Activated CD4-positive, alpha-beta T cell treated with anti-CD3 and anti-CD28 coated beads, Interleukin-2, amount 50 U/mL, for 16 hours (primary cell): ENCODE results near the gene UBE2O.
A peak's percentile ranks its signal among the peaks of the same experiment; 100 is the strongest.

ENCODE experiments used
- DNase-seq: peaks from one replicate; pipeline ENCODE4 v3.0.0-alpha.2; 2020

Gene UBE2O

DNA sequence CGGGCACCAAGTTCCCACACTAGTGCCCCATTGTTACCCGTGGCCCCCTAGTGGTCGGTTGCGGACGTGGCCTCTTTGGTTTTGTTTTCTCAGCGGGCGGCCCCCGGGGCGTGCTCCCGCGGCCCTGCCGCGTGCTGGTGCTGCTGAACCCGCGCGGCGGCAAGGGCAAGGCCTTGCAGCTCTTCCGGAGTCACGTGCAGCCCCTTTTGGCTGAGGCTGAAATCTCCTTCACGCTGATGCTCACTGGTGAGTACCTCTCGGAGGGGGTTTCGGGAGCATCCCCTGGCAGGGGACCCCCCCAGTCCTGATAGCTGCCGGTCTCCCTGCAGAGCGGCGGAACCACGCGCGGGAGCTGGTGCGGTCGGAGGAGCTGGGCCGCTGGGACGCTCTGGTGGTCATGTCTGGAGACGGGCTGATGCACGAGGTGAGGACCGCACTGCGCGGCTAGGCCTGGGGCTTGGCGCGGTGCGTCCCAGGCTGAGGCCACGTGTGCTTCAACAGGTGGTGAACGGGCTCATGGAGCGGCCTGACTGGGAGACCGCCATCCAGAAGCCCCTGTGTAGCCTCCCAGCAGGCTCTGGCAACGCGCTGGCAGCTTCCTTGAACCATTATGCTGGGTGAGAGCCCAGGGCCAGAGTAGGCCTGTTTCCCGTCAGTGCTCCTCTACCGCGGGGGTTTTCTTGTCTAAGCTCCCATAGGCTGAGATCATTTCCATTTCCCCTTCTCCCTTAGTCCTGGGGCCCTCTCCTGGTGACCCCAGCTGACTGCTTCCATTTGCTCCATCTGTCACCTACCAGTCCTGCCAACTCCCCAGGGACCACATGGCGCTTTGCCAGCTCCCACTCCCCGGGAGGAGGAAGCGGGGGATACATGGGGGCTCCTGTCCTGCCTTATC is 66.8 kb downstream of the UBE2O start:
- DNase-seq = peak; percentile 88

DNA sequence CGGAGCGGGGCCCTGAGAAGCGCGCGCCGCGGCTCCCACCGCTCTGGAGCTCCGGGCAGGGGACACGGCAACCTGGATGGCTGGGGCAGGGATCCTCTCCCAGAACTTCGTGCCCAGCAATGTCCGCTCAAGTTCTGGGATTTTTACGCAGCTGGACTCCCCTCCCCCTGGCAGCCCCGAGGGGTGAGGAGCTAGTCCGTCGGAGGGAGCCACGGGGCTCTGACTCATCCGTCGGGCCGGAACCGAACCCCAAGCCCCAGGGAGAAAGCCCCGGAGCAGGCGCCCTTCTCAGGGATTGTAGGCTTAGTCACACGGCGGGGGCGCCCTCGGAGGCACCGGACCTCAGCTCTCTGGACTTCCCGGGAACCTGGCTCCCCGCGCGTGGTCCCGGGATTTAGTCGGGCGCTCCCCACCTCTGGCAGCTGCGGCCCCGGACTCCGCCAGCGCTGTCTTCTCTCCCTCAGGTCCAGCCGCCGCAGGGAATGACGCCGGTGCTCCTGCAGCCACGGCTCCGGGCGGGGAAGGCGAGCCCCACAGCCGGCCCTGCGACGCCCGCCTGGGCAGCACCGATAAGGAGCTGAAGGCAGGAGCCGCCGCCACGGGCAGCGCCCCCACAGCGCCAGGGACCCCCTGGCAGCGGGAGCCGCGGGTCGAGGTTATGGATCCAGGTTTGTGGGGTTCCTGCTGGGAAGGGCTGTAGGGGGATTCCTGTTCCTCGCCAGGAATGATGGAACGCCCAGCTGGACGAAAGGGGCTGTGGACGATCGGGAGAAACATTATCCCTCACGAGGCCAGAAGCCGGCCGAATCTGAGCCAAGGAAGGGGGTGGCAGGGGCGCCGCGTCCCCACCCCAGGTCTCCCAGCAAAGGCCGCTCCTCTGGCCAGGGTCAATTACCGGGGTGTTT is 67.7 kb downstream of the UBE2O start:
- DNase-seq = peak; percentile 24

GRCh38 chr17:76384222-76384986 is 68.5 kb downstream of the UBE2O start, which contains the start of gene SPHK1:
Gene SPHK1, plus strand, starts transcription at chr17:76384609. Its CDS starts 1,036 bp downstream, at chr17:76385645.
- DNase-seq = peak; percentile 75

GRCh38 chr17:76383546-76384221 is 69.3 kb downstream of the UBE2O start:
- DNase-seq = peak; percentile 32

- DNase-seq = peak; percentile 75
Measured at GRCh38 chr17:76382803-76383545, 70.0 kb downstream of the UBE2O start.

DNA sequence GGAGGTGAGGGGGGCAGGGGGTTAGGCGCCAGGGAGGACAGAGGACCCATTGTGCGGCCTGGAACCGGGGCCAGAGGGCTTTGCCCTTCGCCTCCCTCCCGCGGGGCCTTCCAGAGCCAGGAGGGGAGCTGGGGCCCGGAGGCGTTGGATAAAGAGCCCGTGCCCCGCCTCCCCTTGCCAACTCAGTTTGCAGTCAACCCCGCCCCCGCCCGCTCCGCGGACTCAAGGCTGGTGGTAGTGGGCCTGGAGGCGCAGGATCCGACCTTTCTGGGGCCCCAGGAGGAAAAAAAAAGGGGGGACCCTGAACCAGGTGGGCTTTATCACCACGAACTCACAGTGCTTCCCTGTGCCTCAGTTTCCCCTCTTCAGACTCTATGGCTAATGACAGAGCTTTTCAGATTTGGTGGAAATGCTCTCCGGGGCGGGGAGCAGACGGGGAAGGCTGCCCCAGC is 70.6 kb downstream of the UBE2O start:
- DNase-seq = no peak

DNA sequence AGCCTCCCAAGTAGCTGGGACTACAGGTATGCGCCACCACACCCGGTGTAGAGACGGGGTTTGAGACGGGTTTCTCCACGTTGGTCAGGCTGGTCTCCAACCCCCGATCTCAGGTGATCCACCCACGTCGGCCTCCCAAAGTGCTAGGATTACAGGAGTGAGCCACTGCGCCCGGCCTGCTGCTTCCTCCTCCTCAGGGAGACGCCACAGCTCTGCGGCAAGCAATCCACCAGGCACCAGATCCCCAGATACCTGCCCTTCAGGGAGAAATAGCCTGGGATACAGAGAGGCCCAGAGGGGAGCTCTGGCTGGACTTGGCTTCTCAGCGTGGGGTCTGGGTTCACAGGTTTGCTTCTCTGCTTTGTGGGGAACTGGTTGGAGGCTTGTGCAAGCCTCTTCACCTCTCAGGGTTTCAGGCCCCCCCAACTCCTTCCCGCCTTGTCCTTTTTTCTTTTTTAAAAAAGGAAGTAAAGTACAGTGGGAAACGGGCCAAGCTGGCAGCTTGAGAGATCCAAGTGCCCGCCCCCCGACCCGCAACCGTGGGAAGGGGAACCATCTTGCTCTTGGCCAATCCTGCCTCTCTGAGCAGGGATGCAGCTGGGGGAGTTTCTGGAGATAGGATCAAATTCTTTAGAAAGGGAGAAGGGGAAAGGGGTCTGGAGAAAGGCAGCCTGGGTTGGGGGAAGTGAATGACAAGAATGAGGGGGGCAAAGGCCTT is 71.2 kb downstream of the UBE2O start:
- DNase-seq = no peak

GRCh38 chr17:76379646-76380376 is 73.1 kb downstream of the UBE2O start:
- DNase-seq = no peak

GRCh38 chr17:76379275-76379641 is 73.7 kb downstream of the UBE2O start:
- no peak for DNase-seq

DNA sequence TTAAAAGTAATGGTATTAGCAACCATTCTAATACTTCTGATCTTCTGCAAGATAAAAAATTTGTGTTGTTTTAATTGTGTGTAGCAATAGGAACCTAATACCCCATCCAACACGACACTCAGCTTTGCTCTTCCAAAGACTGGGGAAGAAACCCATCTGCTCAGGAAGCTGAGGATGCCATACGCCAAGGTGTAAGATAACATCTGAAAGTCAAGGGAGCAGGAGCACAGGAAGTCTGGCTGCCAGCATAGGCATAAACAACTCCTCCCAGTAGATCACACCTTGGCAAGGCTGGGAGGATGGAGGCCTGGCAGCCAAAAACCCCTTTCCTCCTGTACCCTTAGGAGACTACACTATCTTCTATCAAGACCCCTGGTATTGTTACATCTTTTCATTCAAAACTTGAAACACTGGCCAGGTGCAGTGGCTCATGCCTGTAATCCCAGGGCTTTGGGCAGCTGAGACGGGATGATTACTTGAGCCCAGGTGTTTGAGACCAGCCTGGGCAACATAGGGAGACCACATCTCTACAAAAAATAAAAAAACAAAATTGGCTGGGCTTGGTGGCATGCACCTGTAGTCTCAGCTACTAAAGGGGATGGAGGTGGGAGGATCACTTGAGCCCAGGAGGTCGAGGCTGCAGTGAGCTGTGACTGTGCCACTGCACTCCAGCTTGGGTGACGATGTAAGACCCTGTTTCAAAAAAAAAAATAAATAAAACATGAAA is 74.2 kb downstream of the UBE2O start:
- DNase-seq = no peak

- no peak for DNase-seq
Measured at GRCh38 chr17:76376318-76377133, 76.4 kb downstream of the UBE2O start.

DNA sequence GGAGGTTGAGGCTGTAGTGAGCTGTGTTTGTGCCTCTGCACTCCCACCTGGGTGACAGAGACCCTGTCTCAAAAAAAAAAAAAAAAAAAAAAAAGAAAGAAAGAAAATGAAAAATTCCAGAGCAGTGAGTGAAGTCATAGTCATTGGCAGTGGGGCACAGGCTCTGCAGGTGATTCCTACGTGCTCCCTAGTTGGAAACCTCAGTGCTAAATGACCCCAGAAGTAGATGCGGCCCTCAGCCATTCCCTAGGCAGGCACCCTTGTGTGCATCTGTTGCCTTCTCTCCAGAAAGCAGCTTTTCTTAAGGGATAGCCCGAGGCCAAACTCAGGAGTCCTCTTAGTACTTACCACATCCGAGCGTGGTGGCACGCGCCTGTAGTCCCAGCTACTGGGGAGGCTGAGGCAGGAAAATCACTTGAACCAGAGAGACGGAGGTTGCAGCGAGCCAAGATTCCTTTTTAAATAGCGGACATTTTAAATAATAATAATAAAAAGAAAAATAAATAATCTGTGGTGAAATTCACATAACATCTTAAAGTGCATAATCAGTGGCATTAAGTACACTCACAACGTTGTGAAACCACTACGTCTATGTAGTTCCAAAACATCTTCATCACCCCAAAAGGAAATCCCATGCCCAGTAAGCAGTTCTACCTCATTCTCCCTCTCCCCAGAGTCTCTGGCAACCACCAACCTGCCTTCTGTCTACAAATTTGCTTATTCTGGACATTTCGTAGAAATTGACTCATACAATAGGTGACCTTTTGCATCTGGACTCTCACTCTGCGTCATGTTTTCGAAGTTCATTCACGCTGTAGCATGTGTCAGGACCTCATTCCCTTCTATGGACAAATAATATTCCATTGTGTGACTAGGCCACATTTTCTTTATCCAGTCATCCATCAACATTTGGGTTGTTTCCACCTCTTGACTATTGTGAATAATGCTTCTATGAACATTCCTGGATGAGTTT is 81.0 kb downstream of the UBE2O start:
- DNase-seq = peak; percentile 7

- no peak for DNase-seq
Measured at GRCh38 chr17:76370261-76370993, 82.5 kb downstream of the UBE2O start.

GRCh38 chr17:76369804-76370203 is 83.1 kb downstream of the UBE2O start:
- DNase-seq = no peak

DNA sequence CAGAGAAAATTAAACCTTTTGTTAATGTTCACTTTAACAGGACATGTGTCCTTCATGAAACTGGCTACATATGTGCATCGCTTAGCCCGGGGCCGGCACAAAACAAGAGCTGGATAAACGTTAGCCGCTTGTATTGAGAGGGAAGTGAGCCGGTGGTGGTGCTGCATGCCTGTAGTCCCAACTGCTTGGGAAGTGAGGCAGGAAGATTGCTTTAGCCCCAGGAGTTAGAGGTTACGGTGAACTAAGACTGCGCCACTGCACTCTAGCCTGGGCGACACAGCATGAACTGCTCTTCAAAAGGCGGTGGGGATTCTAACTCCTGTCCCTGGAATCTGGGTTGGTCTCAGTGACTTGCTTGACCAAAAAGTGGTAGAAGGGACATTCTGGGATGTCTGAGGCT is 83.6 kb downstream of the UBE2O start:
- DNase-seq = no peak

DNA sequence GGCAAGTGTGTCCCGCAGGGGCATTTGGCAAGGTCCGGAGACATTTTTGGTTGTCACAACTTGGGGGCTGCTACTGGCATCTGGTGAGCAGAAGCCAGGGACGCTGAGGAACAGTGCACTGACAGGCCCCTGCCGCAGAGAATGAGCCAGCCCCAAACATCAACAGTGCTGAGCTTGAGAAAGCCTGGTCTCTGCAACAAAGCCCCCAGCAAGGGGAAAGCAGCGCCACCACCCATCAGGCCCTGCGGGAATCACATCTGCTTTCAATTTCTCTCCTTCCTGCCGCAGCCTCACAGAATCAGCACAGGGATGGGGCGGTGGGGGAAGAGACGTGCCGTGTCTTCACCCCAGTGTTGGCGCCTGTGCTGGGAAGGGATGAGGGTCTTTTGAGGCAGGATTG is 84.4 kb downstream of the UBE2O start:
- DNase-seq = no peak
